Upper lobe of left lung (tissue), 6 donors: Measurements from ENCODE around the gene GPATCH2. TPM values are rescaled to one million over a fixed set of nuclear protein-coding genes. Genes with fewer than 3 reads are reported as not detected.

Experiments
- ATAC-seq, 2 donors: fragments of 200-7000 bp; cut with Tn5 transposase; one replicate each; pipeline ENCODE4 v1.9.1; 2022; ENCODE audit warnings: mild to moderate bottlenecking in 2 of 2, moderate library complexity in 2 of 2; ENCODE audit not compliant: low FRiP score in 2 of 2
- DNase-seq, 2 donors: peaks; one replicate each; pipeline ENCODE4 v3.0.0-alpha.2; 2019 to 2020
- H3K27ac ChIP-seq, 4 donors: fragments of 200-600 bp; sonication (generic); one replicate each; pipeline ENCODE4 v1.5.1; 2016 to 2019
- H3K27me3 ChIP-seq, 4 donors: fragments of 200-600 bp; sonication (generic); one replicate each; pipeline ENCODE4 v1.5.1; 2017 to 2019
- H3K36me3 ChIP-seq, 4 donors: fragments of 200-600 bp; sonication (generic); one replicate each; pipeline ENCODE4 v1.5.1; 2016 to 2019
- H3K4me1 ChIP-seq, 4 donors: fragments of 200-600 bp; sonication (generic); one replicate each; pipeline ENCODE4 v1.5.1; 2018 to 2019
- H3K4me3 ChIP-seq, 4 donors: fragments of 200-600 bp; sonication (generic); one replicate each; pipeline ENCODE4 v1.5.1; 2017 to 2019; ENCODE audit warnings: mild to moderate bottlenecking in 2 of 4, moderate library complexity in 1 of 4
- H3K9me3 ChIP-seq, 4 donors: fragments of 200-600 bp; sonication (generic); one replicate each; pipeline ENCODE4 v1.5.1; 2018 to 2019
- CTCF ChIP-seq, 6 experiments: fragments of 450-650 bp in 4 of 6; fragments of 200-600 bp in 2 of 6; sonication (generic) in 2 of 6; IDR thresholded peaks; one replicate each; pipeline ENCODE4 v1.5.1; 2016 to 2019; ENCODE audit warnings: antibody characterized with exemption in 6 of 6
- EP300 ChIP-seq, 4 donors: sonication (generic); formaldehyde crosslinking; IDR thresholded peaks; one replicate each; pipeline ENCODE4 v1.5.1; 2017; ENCODE audit warnings: antibody characterized with exemption in 4 of 4, control low read depth in 2 of 4
- POLR2A ChIP-seq, 4 donors: fragments of 450-650 bp; IDR thresholded peaks; one replicate each; pipeline ENCODE4 v1.5.1; 2016 to 2017; ENCODE audit warnings: antibody characterized with exemption in 4 of 4, mild to moderate bottlenecking in 2 of 4
- POLR2AphosphoS5 ChIP-seq, 2 donors: sonication (generic); formaldehyde crosslinking; IDR thresholded peaks; one replicate each; pipeline ENCODE4 v1.5.1; 2017; ENCODE audit warnings: antibody characterized with exemption in 2 of 2
- WGBS, 2 donors: methylation state at CpG; one replicate each; pipeline ENCODE4 v1.1.5; 2017 to 2018; 5-methylcytosine and 5-hydroxymethylcytosine counted together
- total RNA-seq, 6 donors: library from RNA; depleted of rRNA in 4 of 6; stranded (reverse); fragments of >200 nt in 4 of 6; gene quantifications; one replicate each; pipeline versions ENCODE4 v1.1.0 to v1.2.1, GENCODE V29; 2016 to 2021
- donor health status: DM: no; HTN: no; CAD: no; lungs with moderate emphysema.
- donor health status: DM: no; HTN: yes; CAD: no; lungs with severe emphysema.

The GPATCH2 gene
- total RNA-seq, 6 donors from 2014 or later = 9.1 to 22.4 (median 15.1) TPM

- H3K27me3 ChIP-seq = no peaks in the 10 kb centered on the region
- H3K27ac ChIP-seq = no peak overlapping the region
- no peaks in the 10 kb centered on the region for H3K4me1 ChIP-seq
- ATAC-seq = no peak
- no peak overlapping the region for H3K4me3 ChIP-seq
- 64 to 77% methylated on average over 5 of the region's 5 CpGs for WGBS, 2 donors
- no peaks in the 10 kb centered on the region for H3K36me3 ChIP-seq
- no peak for TF ChIP-seq CTCF (IDR thresholded peaks at IDR 0.05)
- TF ChIP-seq POLR2AphosphoS5 (IDR thresholded peaks at IDR 0.05) = no peak
- no peak for TF ChIP-seq POLR2A (IDR thresholded peaks at IDR 0.05)
- TF ChIP-seq EP300 (IDR thresholded peaks at IDR 0.05) = no peak
- no peak for DNase-seq
- H3K9me3 ChIP-seq = peaks cover 0 to 7% (median 3%) of the 10 kb centered on the region in 4 donors
These were observed 251.6 kb downstream of the GPATCH2 start for GRCh38 chr1:217379336-217379735.

Other genes starting within 250 kb of the GPATCH2 start
- gene SPATA17, start 254 bp upstream of the GPATCH2 start, total RNA-seq = 10 to 100 TPM in 1 of 6 donors, 1 to 10 TPM in 4, under 1 TPM in 1; 0.63 to 17.0 (median 1.6) TPM